ENCODE measurements around the gene LRSAM1. TPM values are rescaled to one million over a fixed set of nuclear protein-coding genes. Genes with fewer than 3 reads are reported as not detected.

LRSAM1 gene
- polyA plus RNA-seq, 1 donor (not counting 4 experiments of a cell fraction or from before 2014, with no cell fraction given): 5.2 TPM

GRCh38 chr9:127502706-127503378 lies 51.5 kb downstream of the LRSAM1 start:
- Histone ChIP-seq H3K9ac (ENCODE audit: control insufficient read depth, extremely low read depth, insufficient read depth, low read length) (no peak overlapping the region), H3K27ac (ENCODE audit: control insufficient read depth, insufficient read depth, low read length) (no peak overlapping the region), H3K4me1 (ENCODE audit: control insufficient read depth, extremely low read depth, insufficient read depth, low read length) (peaks cover 8% of the 10 kb centered on the region), H3K36me3 (ENCODE audit: control insufficient read depth in 2 of 2, extremely low read depth in 1 of 2, insufficient read depth in 2 of 2, low read length in 2 of 2) (peaks cover 47 to 52% of the 10 kb centered on the region in 2 experiments), H2AFZ (ENCODE audit: control insufficient read depth, low read length) (no peak overlapping the region), H3K79me2 (ENCODE audit: control insufficient read depth, insufficient read depth, low read length) (peaks cover 5% of the 10 kb centered on the region), H3K4me2 (ENCODE audit: control insufficient read depth, extremely low read depth, insufficient read depth, low read depth, low read length) (no peak overlapping the region), H4K20me1 (ENCODE audit: control insufficient read depth, extremely low read depth, insufficient read depth, low read length) (peaks cover 10% of the 10 kb centered on the region), H3K9me1 (ENCODE audit: control insufficient read depth, extremely low read depth, insufficient read depth, low read length) (no peaks in the 10 kb centered on the region), H3K9me3 (ENCODE audit: control insufficient read depth, low read depth, low read length) (no peaks in the 10 kb centered on the region), H3K27me3 (ENCODE audit: control insufficient read depth, extremely low read depth, insufficient read depth, low read length) (no peaks in the 10 kb centered on the region), H3K4me3 (ENCODE audit: control insufficient read depth in 2 of 3, extremely low read depth in 1 of 3, insufficient read depth in 2 of 3, low read depth in 1 of 3, low read length in 3 of 3) (no peak overlapping the region)
- TF ChIP-seq CTCF (optimal IDR thresholded peaks at IDR 0.05 in 1 of 3, IDR thresholded peaks at IDR 0.05 in 1 of 3, conservative IDR thresholded peaks at IDR 0.05 in 1 of 3; ENCODE audit: extremely low read depth in 1 of 3, insufficient read depth in 2 of 3, low read length in 3 of 3) (no peak), EZH2 (IDR thresholded peaks at IDR 0.05; ENCODE audit: low read length) (no peak)
- DNase-seq (ENCODE audit: low read depth, low spot score) (no peak), FAIRE-seq (no peak)
- dilution Hi-C loops (cut with MboI; ENCODE audit: extremely low pct_ligation_motif_present, low sequenced_read_pairs): no loop called here

GRCh38 chr9:127503379-127503921 lies 52.1 kb downstream of the LRSAM1 start:
- Histone ChIP-seq H3K4me1 (ENCODE audit: control insufficient read depth, extremely low read depth, insufficient read depth, low read length) (peaks cover 8% of the 10 kb centered on the region), H3K27ac (ENCODE audit: control insufficient read depth, insufficient read depth, low read length) (no peak overlapping the region), H3K9me3 (ENCODE audit: control insufficient read depth, low read depth, low read length) (no peaks in the 10 kb centered on the region), H3K27me3 (ENCODE audit: control insufficient read depth, extremely low read depth, insufficient read depth, low read length) (no peaks in the 10 kb centered on the region), H3K36me3 (ENCODE audit: control insufficient read depth in 2 of 2, extremely low read depth in 1 of 2, insufficient read depth in 2 of 2, low read length in 2 of 2) (peaks cover 48 to 50% of the 10 kb centered on the region in 2 experiments), H3K4me2 (ENCODE audit: control insufficient read depth, extremely low read depth, insufficient read depth, low read depth, low read length) (no peak overlapping the region), H4K20me1 (ENCODE audit: control insufficient read depth, extremely low read depth, insufficient read depth, low read length) (peaks cover 16% of the 10 kb centered on the region), H3K4me3 (ENCODE audit: control insufficient read depth in 2 of 3, extremely low read depth in 1 of 3, insufficient read depth in 2 of 3, low read depth in 1 of 3, low read length in 3 of 3) (no peak overlapping the region), H3K9ac (ENCODE audit: control insufficient read depth, extremely low read depth, insufficient read depth, low read length) (no peak overlapping the region), H2AFZ (ENCODE audit: control insufficient read depth, low read length) (no peak overlapping the region), H3K79me2 (ENCODE audit: control insufficient read depth, insufficient read depth, low read length) (peaks cover 6% of the 10 kb centered on the region), H3K9me1 (ENCODE audit: control insufficient read depth, extremely low read depth, insufficient read depth, low read length) (no peaks in the 10 kb centered on the region)
- TF ChIP-seq CTCF (optimal IDR thresholded peaks at IDR 0.05 in 1 of 3, IDR thresholded peaks at IDR 0.05 in 1 of 3, conservative IDR thresholded peaks at IDR 0.05 in 1 of 3; ENCODE audit: extremely low read depth in 1 of 3, insufficient read depth in 2 of 3, low read length in 3 of 3) (no peak), EZH2 (IDR thresholded peaks at IDR 0.05; ENCODE audit: low read length) (no peak)
- dilution Hi-C loops (cut with MboI; ENCODE audit: extremely low pct_ligation_motif_present, low sequenced_read_pairs): no loop called here
- FAIRE-seq (no peak), DNase-seq (ENCODE audit: low read depth, low spot score) (no peak)
